Left ventricle myocardium inferior (tissue), 1 donor: ENCODE measurements around the gene UBE2C. TPM values are rescaled to one million over a fixed set of nuclear protein-coding genes. Genes with fewer than 3 reads are reported as not detected.

Source experiments
- DNase-seq: peaks from one replicate; pipeline ENCODE4 v3.0.0-alpha.2; 2020
- H3K27ac ChIP-seq: fragments of 200-600 bp; replicated peaks from 2 replicates; pipeline ENCODE4 v1.8.0; 2021
- H3K27me3 ChIP-seq: fragments of 200-600 bp; 2 replicates; pipeline ENCODE4 v1.8.0; 2021; ENCODE audit warnings: low read depth
- H3K36me3 ChIP-seq: fragments of 200-600 bp; 2 replicates; pipeline ENCODE4 v1.8.0; 2021
- H3K4me1 ChIP-seq: fragments of 200-600 bp; 2 replicates; pipeline ENCODE4 v1.8.0; 2021
- H3K4me3 ChIP-seq: fragments of 200-600 bp; 2 replicates; pipeline ENCODE4 v1.8.0; 2021; ENCODE audit warnings: mild to moderate bottlenecking, moderate library complexity
- H3K9me3 ChIP-seq: fragments of 200-600 bp; replicated peaks from 2 replicates; pipeline ENCODE4 v1.8.0; 2021
- CTCF ChIP-seq: fragments of 200-600 bp; IDR thresholded peaks from 2 replicates; pipeline ENCODE4 v1.8.0; 2021; ENCODE audit warnings: antibody characterized with exemption, mild to moderate bottlenecking, borderline replicate concordance
- intact Hi-C: fragments of 100-400 bp; cut with micrococcal nuclease; formaldehyde crosslinking; loops from one replicate; pipeline ENCODE4 v1.11.0; 2022
- total RNA-seq: library from RNA; stranded (reverse); fragmentation: NEBNext Ultra II Directional; extraction: Animal tissue kit (Norgen Biotek cat#: 25700); gene quantifications from one replicate; pipeline ENCODE4 v1.2.1, GENCODE V29; 2021
- donor health status: DM: no; HTN: yes; CAD: no; lungs with severe emphysema.

UBE2C gene
- total RNA-seq, 1 donor from 2014 or later: 0.91 TPM

- DNase-seq: peak; percentile 75
- H3K4me1 ChIP-seq: peaks cover 14% of the 10 kb centered on the region
- intact Hi-C loops: no loop called here
- no peak overlapping the region for H3K4me3 ChIP-seq
- no peaks in the 10 kb centered on the region for H3K9me3 ChIP-seq
- H3K36me3 ChIP-seq: no peaks in the 10 kb centered on the region
- peaks cover 5% of the 10 kb centered on the region for H3K27me3 ChIP-seq
- H3K27ac ChIP-seq: peak overlapping the region; percentile 72
- no peak for TF ChIP-seq CTCF
Observed at GRCh38 chr20:45779011-45779915, 33.2 kb upstream of the UBE2C start.

GRCh38 chr20:45780159-45780558, 32.3 kb upstream of the UBE2C start:
- no peak for DNase-seq
- Histone ChIP-seq H3K27me3 (peaks cover 5% of the 10 kb centered on the region), H3K4me3 (no peak overlapping the region), H3K36me3 (no peaks in the 10 kb centered on the region), H3K27ac (peak overlapping the region; percentile 72), H3K9me3 (no peaks in the 10 kb centered on the region), H3K4me1 (peaks cover 14% of the 10 kb centered on the region)
- no peak for TF ChIP-seq CTCF
- intact Hi-C loops: no loop called here

- Histone ChIP-seq H3K9me3 (no peaks in the 10 kb centered on the region), H3K4me3 (no peak overlapping the region), H3K27me3 (peaks cover 5% of the 10 kb centered on the region), H3K4me1 (peaks cover 14% of the 10 kb centered on the region), H3K36me3 (no peaks in the 10 kb centered on the region), H3K27ac (no peak overlapping the region)
- no peak for DNase-seq
- no peak for TF ChIP-seq CTCF
- intact Hi-C loops: no loop called here
Observed at GRCh38 chr20:45781391-45781931, 31.0 kb upstream of the UBE2C start.

GRCh38 chr20:45782890-45783289, 29.6 kb upstream of the UBE2C start:
- H3K4me1 ChIP-seq: peaks cover 14% of the 10 kb centered on the region
- H3K36me3 ChIP-seq: no peaks in the 10 kb centered on the region
- no peak overlapping the region for H3K27ac ChIP-seq
- no peak for DNase-seq
- intact Hi-C loops: no loop called here
- no peak for TF ChIP-seq CTCF
- H3K9me3 ChIP-seq: no peaks in the 10 kb centered on the region
- no peak overlapping the region for H3K4me3 ChIP-seq
- no peaks in the 10 kb centered on the region for H3K27me3 ChIP-seq

- Histone ChIP-seq H3K9me3 (no peaks in the 10 kb centered on the region), H3K27me3 (no peaks in the 10 kb centered on the region), H3K36me3 (no peaks in the 10 kb centered on the region), H3K4me1 (peaks cover 14% of the 10 kb centered on the region), H3K4me3 (no peak overlapping the region), H3K27ac (peak overlapping the region; percentile 31)
- intact Hi-C loops: no loop called here
- TF ChIP-seq CTCF: no peak
- peak; percentile 41 for DNase-seq
Observed at GRCh38 chr20:45783656-45784294, 28.7 kb upstream of the UBE2C start.
